GM18526 (cell line): ENCODE results near the gene PDE10A.

Source experiments
- POLR2A ChIP-seq: IDR thresholded peaks from 3 replicates; pipeline ENCODE4 v1.6.1; 2011; ENCODE audit not compliant: insufficient read length; ENCODE audit errors: extremely low read depth

PDE10A gene

DNA sequence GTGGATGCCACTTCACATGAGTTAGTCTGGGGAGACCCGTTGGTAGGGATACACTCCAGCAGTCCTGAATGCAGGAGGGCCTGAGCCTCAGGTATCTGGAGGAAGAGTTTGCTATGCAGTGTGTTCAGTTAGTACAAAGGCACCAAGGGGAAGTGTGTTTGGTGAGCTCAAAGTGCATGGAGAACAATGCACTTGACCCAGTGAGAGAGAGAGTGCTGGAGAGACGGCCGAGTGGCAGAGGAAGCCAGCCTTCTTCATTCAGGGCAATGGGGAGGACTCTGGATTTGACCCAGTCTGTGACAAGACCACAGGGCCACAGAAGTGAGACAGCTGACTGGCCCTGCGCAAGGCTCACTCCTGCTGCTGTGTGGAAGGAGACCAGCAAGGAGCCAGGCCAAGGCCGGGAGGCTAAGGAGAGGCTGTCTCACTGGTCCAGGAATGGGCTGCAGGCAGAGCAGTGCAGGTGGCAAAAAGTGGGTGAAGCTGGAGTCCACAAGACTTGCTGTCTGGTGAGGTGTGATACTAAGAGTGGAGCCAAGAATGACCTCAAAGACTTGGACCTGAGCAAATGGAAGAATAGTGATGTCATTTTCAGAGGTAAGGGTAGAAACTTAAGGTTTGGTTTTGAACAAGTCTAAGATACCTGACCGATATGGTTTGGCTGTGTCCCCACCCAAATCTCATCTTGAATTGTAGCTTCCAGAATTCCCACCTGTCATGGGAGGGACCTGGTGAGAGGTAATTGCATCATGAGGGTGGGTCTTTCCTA, 38.0 kb downstream of the PDE10A start:
- no peak for TF ChIP-seq POLR2A

DNA sequence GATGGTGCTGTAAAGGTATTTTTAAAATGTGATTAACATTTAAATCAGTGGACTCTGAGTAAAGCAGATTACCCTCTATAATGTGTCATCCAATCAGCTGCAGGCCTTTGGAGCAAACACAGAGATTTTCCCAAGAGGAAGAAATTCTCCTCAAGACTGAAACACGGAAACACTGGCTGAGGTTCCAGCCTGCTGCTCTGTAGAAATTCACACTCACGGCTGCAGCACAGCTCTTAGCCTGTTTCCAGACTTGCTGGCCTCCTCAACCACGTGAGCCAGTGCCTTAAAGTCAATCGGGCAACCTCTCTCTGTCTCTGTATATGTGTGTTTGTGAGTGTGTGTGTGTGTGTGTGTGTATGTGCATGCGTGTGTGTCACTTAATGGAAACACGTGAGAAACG, 41.1 kb downstream of the PDE10A start:
- TF ChIP-seq POLR2A, result no peak

DNA sequence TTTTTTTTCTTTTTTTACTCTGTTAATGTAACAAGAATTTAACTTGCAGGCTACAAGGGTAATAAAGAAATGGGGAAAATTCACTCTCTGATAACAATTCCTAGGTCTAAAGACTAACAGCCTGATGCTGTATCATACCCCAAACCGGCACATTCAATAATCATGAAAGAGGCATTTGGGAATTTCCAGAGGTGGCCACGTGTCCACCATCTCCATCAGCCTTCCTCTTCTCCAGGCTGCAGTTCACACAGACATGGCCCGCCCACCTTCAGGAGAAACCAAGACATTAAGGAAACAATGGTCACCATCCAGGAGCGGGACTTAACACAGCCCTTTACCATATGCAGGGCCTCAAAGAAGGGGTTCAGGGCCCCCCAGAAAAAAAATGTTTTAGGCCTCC, 44.8 kb downstream of the PDE10A start:
- TF ChIP-seq POLR2A, result no peak

DNA sequence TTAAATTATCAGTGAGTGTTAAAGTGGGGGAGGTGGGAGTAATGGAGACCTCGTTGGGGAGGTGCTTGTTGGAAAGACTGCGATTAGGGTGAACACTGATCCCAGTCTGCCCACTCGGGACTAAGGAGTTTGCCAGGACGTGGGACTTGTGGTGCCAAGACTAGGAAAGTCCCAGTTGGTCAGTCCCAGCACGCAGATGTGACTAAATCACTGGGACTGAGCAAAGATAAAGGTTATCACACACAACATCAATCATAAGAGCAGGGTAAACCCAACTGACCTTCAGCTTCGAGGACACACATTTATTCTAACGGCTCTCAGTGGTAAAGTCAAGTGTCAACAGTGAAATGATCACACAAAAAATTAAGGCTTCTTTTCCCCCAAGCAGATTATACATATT, 45.5 kb downstream of the PDE10A start:
- no peak for TF ChIP-seq POLR2A

DNA sequence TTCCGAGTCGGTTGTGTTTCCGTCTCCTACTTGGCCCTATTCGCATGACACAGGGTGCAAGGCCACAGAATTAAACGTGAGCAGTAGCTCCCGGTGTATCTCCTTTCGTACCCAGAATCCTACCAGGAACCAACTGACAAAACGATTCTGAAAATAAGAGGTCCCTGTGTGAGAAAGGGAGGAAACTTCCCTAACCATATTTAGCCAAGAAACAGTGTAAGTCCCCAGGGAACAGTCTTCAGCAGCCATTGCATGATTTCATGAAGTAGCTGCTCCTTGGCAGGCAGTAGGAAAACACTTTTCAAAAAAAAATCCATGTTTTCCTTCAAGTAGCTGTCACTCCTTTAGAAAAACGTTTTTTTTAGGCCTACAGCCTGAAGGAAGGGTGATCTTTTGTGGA, 46.9 kb downstream of the PDE10A start:
- no peak for TF ChIP-seq POLR2A

DNA sequence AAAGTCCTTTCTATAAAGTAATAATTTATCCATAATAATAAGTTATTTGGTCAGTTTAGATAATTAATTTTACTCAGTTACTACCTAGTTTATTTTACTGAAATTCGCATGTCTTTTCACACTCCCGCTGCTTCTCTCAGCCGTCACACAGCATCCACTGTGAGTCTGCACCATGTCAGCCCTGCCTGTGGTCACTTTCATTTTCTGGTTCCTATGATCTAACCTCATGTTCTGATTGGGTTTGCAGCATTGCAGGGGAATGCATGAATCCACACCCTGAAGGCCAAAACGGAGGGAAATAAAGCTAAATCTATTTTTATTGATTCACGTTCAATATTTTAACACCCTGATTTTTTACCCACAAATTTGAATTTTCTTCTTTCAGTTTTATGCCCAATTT, 47.4 kb downstream of the PDE10A start:
- TF ChIP-seq POLR2A, result no peak

DNA sequence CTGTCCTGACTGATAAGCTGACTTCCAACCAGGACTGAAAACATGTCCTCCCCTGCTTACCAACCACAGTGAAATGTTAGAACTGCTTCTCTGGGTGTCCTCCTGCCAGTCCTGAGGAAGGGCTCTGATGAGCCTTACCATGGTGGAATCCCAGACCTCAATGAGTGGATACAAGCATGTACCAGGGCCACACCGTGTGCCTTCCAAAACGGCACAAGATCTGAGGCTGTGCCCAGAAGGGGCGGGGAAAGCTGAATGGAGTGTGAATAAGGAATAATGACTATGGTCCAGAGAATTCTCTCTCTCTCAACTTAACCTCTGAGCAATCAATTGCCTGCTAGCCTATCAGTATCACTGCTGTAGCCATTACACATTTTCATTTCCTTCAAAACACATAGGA, 51.7 kb downstream of the PDE10A start:
- TF ChIP-seq POLR2A, result no peak

DNA sequence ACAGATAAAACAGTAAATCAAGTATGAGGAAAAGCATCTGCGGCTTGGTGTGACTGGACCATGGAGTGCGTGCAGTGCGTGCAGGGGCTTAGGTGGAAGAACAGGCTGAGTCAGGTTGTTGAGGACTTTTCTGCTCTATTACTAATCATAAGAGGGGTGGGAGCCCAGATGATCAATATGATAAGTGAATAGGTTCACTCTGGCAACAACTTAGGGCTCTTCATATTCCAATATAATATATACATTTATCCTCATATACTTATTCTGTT, 56.4 kb downstream of the PDE10A start:
- no peak for TF ChIP-seq POLR2A

DNA sequence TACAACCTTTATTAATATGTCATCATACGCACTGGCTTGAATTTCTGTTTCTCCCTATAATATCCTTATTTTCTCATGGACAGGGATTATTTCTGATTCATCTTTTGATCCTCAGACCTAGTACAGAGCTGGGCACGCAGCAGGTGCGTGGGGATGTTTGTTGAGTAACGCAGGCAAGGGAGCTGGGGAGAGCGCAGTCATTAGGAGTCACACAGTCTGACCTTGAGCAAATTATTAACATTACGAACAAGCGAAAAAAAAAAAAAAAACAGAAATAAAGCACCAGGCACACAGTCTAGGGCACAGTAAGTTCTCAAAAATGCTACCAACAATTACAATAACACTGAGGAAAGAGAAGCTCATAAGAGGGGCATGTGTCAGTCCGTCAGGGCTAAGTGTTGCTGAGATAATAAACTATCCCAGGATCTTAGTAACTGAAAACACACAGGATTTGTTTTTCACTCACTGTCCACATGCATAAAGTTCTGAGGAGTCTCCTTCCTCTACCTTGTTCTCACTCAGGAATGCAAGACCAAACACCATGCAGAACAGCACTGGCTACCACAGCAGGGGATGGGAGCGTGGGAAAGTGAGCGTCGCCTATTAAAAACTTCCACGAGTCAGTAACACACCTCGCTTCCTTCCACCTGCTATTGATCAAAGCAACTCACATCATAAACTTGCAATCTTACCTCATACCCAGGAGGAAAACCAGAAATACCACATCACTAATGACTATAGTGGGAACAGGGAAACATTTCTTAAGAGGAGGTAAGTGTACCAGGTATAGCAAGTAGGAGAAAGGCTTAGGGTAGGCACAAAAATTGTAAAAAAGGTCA, 56.9 kb downstream of the PDE10A start:
- no peak for TF ChIP-seq POLR2A

DNA sequence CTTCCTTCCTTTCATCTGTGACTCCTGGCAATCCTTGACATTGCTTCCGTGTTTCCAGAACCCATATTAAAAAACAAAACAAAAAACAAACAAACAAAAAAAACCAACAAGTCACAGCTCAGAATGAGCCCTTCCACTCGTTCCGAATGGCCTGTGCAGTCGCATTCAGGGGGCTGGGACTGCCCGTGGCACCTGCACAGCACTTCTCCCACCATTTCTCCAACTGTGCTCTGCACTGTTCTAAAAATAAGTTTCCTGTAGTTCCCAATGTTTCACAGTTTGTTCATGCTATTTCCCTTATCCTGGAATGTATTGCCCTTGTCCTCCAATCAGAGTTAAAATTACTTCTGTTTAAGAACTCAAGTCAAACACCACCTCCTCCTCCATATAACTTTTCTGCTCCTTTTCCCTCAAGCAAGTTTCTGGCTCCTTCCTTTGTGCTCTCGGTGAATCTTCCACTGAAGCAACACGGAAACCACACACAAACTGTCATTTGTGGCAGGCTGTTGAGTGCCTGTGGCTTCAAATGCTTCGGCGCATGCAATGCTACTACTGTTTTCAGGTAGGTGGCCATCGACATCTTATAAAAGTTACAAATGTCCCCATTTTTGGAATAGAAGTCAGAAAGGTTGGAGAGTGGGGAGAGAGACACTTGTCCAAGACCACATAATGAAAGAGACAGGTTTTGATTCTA, 57.7 kb downstream of the PDE10A start:
- no peak for TF ChIP-seq POLR2A

DNA sequence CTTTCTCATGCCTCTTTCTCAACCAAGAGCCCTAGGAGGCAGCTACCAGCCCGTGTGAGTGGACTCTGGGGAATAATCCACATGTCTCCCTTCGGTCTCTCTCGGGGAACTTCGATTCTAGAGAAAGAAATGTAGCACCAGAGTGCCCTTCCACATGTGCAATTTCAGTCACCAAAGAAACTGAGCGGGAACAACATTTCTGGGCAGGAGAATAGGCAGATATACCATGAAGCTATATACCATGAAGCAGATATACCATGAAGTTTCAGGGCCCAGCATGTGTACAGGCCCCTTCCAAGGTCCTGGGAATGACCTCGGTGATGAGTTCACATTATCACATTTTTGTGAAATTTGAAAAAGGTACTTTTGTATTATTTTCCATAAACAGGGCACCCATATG, 60.8 kb downstream of the PDE10A start:
- no peak for TF ChIP-seq POLR2A

DNA sequence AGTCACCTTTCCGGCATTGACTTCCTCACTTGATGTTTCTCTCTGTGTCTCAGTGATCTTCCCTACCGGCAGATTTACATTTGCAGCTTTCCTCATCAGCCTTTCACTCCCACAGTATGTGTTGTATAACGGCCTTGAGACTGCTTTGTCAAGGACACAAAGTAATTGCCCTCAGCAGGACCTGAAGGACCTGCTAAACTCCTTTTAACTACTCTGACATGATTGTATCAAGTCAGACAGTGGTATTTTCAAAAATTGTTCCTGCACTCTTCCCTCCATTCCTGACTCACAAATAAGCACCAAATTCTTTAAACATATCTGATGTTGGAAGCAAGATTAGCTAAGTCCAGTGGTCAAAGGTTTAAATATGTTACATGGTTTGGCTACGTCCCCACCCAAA, 62.4 kb downstream of the PDE10A start:
- TF ChIP-seq POLR2A, result no peak

DNA sequence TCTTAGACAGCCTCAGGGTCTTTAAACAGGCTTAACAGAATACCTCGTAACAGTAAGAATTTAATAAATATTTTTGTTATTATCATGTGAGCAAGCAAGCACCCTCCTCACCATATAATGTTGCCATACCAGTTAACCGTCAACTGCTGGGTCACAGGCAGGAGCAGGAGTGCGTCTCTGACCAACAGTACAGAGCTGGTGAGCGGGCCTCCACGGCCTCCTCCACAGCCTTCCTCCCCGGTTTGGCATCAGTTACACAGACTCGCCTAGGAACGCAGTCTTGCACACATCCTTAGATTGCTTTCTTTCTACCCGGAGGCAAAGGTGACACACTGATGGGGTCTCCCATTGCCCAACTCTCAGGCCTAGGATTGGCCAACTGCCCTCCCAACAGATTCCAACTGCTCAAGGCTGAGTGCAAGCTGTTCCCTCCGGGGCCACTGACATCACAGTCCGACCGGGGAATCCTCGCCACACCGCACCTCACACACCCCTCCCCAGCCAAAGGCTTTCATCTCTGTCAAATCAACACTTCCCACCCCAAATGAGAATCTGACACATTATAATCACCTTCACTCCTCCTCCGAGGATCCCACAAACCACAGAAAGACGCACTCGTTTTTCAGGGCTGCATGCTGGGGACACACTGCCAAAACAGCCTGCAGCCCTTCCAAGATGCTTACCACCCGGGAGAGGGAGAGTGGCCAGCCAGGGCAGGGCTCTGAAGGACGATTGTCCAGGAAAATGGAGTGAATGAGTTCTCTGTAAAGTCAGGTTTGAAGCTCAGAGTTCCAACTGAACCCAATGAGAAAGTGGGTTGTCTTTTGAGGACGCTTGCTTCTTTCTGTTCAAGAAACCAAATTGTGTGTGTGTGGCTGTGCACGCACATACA, 63.2 kb downstream of the PDE10A start:
- no peak for TF ChIP-seq POLR2A

DNA sequence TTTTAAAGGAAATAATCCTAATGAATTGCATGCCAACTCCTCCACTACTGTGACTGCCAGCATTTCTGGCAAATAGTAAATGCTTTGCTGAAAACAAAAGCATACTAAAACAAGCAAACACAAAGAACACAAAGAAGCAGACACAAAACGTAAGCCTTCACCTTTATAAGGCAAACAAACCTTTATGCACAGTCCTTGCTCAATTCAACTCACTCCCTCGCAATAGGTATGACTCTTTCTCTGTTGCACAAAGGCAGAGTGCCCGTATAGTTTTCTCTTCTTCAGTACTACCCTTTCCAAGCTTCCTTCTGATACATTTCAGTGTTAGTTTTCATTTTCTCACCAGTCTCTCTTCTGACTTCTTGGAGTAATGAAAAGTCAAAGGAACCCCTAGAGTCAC, 63.9 kb downstream of the PDE10A start:
- TF ChIP-seq POLR2A, result no peak

DNA sequence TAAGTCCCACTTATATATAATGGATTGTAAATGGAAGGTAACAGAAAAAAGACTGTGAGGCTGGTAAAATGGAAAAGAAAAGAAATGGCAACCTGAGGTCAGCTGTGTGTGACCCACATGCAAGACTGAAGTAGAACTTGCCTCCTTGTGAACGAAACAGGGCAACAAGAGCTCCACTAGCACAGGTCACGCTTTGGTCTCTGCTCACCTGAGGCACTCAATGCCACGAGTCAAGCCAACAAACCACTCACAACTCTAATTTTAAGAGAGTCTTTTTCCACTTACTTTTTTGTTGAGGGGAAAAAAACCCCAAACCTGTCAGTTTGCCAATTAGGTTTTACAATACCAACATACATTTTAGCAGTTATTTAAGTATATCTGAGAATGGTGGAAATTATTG, 65.2 kb downstream of the PDE10A start:
- no peak for TF ChIP-seq POLR2A
